Measurements from ENCODE around the gene HASPIN.

- TF ChIP-seq CTCF (IDR thresholded peaks at IDR 0.05; ENCODE audit: low read length) (no peak), EZH2 (IDR thresholded peaks at IDR 0.05; ENCODE audit: borderline replicate concordance, low read length) (no peak)
Observed at GRCh38 chr17:3768341-3768740, 44.6 kb downstream of the HASPIN start.

Data from OCI-LY1 (cell line).